Stimulated activated CD4-positive, alpha-beta T cell treated with anti-CD3 and anti-CD28 coated beads, Interleukin-1b, Interleukin-23, amount 100 ng/mL, for 1 hour (primary cell): ENCODE results near the gene PPP5C.
A peak's percentile ranks its signal among the peaks of the same experiment; 100 is the strongest.
"Not testable (repeated sequence)": the region's sequence is repeated elsewhere in the genome, so short reads cannot be mapped to it uniquely, and the experiment has no call there.

Experiments used
- DNase-seq, 2 donors: peaks; one replicate each; pipeline ENCODE4 v3.0.0-alpha.2; 2020; ENCODE audit warnings: low read depth in 2 of 2

Gene PPP5C, protein sequence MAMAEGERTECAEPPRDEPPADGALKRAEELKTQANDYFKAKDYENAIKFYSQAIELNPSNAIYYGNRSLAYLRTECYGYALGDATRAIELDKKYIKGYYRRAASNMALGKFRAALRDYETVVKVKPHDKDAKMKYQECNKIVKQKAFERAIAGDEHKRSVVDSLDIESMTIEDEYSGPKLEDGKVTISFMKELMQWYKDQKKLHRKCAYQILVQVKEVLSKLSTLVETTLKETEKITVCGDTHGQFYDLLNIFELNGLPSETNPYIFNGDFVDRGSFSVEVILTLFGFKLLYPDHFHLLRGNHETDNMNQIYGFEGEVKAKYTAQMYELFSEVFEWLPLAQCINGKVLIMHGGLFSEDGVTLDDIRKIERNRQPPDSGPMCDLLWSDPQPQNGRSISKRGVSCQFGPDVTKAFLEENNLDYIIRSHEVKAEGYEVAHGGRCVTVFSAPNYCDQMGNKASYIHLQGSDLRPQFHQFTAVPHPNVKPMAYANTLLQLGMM

DNA sequence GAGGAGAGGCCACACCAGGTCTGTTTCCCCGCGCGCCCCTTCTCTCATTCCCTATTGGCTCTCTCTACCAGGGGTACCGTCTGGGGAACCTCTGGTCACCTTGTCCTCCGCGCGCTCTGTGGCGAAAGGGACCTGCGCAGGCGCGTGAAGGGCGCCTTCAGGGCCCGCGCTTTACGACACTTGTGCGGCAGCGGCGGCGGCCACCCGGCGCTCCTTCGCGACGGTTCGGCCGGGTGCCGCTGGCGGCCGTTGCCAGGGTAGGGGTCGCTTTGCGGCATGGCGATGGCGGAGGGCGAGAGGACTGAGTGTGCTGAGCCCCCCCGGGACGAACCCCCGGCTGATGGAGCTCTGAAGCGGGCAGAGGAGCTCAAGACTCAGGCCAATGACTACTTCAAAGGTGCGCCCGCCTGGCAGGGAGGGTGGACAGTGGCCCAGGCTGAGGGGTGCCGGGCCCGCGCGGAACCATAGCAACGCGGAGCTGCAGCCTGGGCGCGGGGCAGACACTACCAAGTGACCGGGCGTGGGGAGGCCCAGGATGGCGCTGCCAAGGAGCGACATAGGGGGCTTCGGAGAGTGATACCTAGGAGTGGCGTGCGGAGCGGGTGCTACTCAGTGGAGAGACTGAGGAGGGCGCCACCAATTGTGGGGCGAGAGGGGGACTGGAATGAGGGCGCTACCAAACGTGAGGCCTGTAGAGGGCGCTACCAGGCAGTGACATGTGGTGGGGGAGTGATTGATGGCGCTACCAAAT lies at the start of gene PPP5C:
Gene PPP5C (plus strand): TSS at position 267 of the 751 bp plus-strand sequence. CDS start 10 bp downstream, at position 277.
- peak; percentile 68 to 69 for DNase-seq

DNA sequence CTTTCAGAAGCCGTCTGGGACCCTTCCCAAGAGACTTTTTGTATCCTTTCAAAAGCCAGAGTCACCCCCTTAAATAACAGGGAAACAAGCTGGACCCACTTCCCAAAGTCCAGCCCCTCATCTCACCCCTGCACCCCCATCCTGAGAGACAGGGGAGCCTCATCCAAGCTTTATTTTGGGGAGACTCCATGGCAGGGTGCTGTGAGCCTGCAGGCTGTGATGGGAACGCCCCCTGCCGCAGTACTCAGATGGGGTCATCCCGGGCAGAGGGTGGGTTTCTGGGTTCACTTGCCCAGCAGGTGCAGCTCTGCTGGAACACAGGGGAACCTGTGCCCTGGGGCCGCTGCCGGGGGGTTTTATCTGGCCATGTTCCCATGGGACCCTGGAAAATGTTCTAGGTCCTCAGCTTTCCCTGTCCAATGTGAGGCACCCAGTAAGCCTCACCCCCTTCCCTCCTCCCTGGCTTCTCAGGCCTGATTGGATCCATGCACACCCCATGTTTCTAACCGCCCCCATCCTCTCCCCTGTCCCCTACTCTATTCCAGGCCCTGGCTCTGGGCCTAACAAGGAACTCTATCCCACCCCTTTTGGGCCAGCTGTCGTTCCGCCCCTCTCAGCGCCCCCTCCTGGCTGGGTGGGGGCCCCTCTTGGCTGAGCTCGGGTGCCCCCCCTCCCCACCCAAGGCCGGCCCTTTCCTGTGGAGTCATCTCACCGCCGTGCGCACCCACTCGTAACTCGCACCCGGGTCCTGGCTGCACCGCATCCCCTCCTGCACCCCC lies 49.0 kb upstream of the PPP5C start:
- DNase-seq: no peak

DNA sequence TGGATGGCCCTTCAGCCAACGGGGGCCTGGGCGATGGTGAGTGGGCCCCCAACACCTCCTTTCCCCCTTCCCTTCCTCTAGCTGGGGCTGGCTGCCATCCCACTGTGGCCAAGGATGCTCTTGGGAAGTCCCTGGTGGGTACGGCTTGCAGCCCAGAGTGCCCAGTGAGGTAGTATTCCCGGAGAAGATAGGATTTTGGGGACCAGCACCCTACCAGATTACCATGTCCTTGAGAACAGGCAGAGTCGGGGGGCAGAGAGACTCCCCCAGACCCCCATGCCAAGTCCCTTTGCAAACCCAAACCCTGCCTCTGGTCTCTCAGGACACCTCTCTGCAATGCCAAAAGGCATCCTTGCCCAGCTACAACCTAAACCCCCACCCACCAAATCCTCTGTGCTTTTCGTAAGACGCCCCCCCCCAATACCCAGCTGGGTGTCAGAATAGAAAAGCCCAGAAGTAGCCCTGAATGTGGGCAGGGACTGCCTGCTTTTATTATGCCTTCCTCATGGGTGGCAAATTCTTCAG lies 48.3 kb upstream of the PPP5C start:
- no peak for DNase-seq

GRCh38 chr19:46299004-46299509 lies 47.8 kb upstream of the PPP5C start:
- DNase-seq: no peak

- DNase-seq: no peak
Observed at GRCh38 chr19:46299695-46300094, 47.2 kb upstream of the PPP5C start.

- no peak for DNase-seq
Observed at GRCh38 chr19:46303322-46303690, 43.6 kb upstream of the PPP5C start.

GRCh38 chr19:46303691-46304397 lies 43.0 kb upstream of the PPP5C start:
- DNase-seq: no peak

DNA sequence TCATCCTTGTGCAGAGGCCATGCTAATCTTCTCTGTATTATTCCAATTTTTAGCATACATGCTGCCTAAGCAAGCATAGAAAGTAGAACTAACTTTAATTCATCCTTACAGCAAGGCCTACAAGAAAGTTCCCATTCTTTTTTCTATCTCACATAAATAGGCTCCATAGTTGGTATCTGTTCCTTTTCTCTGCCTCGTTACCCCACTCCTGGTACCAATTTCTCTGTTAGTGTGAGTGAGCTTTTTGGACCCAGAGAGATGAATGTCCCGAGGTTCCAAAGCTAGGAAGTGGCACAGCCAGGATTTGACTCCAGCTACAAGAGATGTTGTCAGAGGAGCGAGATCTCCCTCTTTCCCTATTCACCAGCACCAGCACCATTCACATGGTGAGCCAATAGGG lies 40.4 kb upstream of the PPP5C start:
- DNase-seq: no peak

GRCh38 chr19:46308510-46308909 lies 38.4 kb upstream of the PPP5C start:
- no peak for DNase-seq

GRCh38 chr19:46309056-46309455 lies 37.8 kb upstream of the PPP5C start:
- no peak for DNase-seq

GRCh38 chr19:46311444-46311843 lies 35.4 kb upstream of the PPP5C start:
- no peak for DNase-seq

- DNase-seq: not testable (repeated sequence)
Observed at GRCh38 chr19:46313540-46314469, 33.1 kb upstream of the PPP5C start.

DNA sequence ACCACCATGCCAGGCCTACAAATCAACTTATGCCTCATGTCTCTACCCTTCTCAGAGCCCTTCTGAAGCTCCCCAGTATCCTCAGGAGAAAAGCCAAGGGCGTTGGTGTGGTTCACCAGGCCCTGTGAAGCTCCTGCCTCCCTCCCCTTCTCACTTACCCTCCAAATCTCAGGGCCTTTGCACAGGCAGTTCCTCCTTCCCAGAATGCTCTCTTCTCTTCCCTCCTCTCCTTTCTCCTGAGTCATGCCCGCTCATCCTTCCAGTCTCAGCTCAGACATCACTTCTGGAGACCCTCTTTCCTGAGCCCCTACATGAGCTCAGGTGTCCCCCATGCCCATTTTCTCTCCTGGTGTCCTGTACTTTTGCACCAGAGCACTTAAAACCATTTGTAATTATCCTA lies 29.5 kb upstream of the PPP5C start:
- no peak for DNase-seq

DNA sequence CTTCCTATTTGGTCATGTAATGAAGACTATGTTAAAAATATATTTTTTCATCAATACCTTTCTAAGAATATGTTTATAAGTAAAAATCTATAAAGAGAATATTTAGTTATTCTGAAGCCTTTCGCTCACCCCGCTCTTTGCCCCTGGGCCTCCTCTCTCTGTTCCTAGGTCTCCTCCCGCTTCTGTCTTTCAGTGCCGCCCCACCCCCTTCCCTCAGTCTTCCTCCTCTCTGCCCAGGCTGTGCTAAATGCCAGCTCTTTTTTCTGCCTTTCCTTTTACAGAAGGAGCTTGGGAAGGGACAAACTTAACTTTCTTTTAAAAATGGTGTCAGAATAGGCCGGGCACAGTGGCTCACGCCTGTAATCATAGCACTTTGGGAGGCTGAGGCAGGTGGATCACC lies 27.3 kb upstream of the PPP5C start:
- no peak for DNase-seq

GRCh38 chr19:46320559-46320958 lies 26.3 kb upstream of the PPP5C start:
- no peak for DNase-seq

DNA sequence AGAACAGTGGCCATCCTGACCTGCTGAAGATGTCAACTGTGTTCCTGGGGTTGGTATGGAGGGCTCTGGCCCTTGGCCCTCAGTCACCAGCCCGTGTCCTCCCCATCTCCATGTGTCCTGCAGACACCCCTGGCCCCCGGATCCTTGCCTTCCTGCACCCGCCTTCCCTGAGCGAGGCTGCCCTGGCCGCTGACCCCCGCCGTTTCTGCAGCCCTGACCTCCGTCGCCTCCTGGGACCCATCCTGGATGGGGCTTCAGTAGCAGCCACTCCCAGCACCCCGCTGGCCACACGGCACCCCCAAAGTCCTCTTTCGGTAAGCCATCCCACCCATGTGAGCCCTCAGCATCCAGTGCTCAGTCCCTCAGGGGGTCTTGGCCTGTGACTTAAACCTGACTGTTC lies 25.2 kb upstream of the PPP5C start:
- no peak for DNase-seq

DNA sequence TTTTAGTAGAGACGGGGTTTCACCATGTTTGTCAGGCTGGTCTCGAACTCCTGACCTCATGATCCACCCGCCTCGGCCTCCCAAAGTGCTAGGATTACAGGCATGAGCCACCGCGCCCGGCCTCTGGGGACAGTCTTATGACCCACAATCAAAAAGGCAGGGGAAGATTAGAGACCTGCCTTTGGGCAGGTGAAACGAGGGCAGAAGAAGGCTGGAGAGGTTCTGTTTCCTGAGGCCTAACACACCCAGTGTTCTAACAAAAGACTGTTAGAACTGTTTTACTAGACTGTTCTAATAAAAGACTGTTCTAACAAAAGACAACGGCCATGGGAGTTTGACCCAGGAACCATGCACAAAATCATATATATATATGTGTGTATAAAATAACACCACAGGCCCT lies 23.7 kb upstream of the PPP5C start:
- DNase-seq: not testable (repeated sequence)

DNA sequence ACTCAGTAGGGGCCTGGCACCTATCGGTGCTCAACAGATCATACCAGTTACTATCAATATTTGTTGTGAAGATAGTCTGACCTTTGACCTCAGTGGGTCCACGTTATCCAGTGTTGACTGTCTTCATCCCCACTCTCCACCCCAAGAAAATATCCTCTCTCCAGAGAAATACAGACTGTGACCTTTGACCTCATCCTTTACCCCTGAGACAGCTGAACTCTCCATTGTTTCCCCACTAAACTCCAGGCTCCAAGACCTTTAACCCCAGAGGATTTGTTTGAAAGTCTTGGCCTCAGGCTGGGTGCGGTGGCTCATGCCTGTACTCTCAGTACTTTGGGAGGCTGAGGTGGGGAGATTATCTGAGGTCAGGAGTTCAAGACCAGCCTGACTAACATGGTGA lies 22.6 kb upstream of the PPP5C start:
- DNase-seq: no peak

DNA sequence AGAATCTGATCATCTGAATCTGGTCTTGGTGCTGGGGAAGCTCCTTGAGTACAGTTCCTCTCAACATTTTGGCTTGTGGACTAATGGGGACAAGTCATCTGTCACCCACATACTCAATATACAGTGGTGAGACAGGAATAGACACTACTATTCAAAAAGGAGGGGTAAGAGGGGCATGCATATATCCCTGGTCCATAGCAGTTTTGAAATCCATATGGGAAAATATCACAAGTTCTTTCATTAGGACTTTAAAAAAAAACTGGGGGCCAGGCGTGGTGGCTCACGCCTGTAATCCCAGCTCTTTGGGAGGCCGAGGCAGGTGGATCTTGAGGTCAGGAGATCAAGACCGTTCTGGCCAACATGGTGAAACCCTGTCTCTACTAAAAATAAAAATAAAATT lies 20.3 kb upstream of the PPP5C start:
- DNase-seq: no peak

DNA sequence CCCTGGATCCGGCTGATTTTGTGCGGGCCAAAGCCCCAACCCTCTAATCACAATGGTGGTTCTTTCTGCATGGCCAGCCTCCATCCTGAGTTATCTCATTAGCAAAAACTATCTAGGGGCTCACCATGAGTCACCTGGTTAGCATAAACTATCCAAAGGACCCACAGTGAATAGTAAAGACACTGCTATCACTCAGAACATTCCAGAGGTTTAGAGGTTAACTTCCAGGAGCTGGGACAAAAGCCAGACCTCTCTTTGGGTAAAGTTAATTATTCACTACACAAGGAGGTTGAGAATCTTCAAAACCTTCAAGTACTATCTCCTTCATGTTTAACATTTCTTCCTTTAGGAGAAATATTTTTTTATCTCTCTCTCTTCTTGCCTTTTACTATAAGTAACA lies 18.8 kb upstream of the PPP5C start:
- no peak for DNase-seq
